SK-N-SH (cell line): ENCODE measurements around the gene CPT1C.

Source experiments
- EP300 ChIP-seq, 2 experiments: IDR thresholded peaks; 2 replicates each; pipeline versions ENCODE4 v1.4.0 to v1.6.1; 2012; ENCODE audit warnings: borderline replicate concordance in 1 of 2, low read depth in 1 of 2, low read length in 1 of 2
- EZH2phosphoT487 ChIP-seq: fragments of 200-600 bp; sonication (generic); IDR thresholded peaks from 2 replicates; pipeline ENCODE4 v1.6.1; 2017; ENCODE audit warnings: low read depth, mixed run types, mild to moderate bottlenecking, antibody characterized with exemption, moderate library complexity, borderline replicate concordance
- FOXJ3 ChIP-seq: sonication (generic); formaldehyde crosslinking; IDR thresholded peaks from 2 replicates; pipeline ENCODE4 v1.5.1; 2020; ENCODE audit warnings: mild to moderate bottlenecking, missing genetic modification reagents
- FOXM1 ChIP-seq: IDR thresholded peaks from 2 replicates; pipeline ENCODE4 v1.4.0; 2012; ENCODE audit warnings: low read depth, mild to moderate bottlenecking
- GABPA ChIP-seq: IDR thresholded peaks from 2 replicates; pipeline ENCODE4 v1.4.0; 2012; ENCODE audit warnings: low read depth, mild to moderate bottlenecking
- GATA2 ChIP-seq: sonication (generic); formaldehyde crosslinking; IDR thresholded peaks from 2 replicates; pipeline ENCODE4 v1.5.0; 2020; ENCODE audit warnings: mild to moderate bottlenecking, missing genetic modification reagents
- MAX ChIP-seq: IDR thresholded peaks from 2 replicates; pipeline ENCODE4 v1.4.0; 2012; ENCODE audit warnings: low read depth
- POLR2AphosphoS5 ChIP-seq: IDR thresholded peaks from 2 replicates; pipeline ENCODE4 v1.6.1; 2012; ENCODE audit warnings: low read depth, low read length
- REST ChIP-seq: IDR thresholded peaks from 2 replicates; pipeline ENCODE4 v1.6.1; 2012; ENCODE audit warnings: mild to moderate bottlenecking, low read depth, low read length, moderate library complexity
- SMC3 ChIP-seq: IDR thresholded peaks from 2 replicates; pipeline ENCODE4 v1.6.1; 2012; ENCODE audit warnings: low read depth, low read length, improper control_type of control experiment
- TCF12 ChIP-seq: IDR thresholded peaks from 2 replicates; pipeline ENCODE4 v1.4.0; 2012
- ZBTB33 ChIP-seq: IDR thresholded peaks from 2 replicates; pipeline ENCODE4 v1.4.0; 2012; ENCODE audit warnings: low read depth, borderline replicate concordance
- TF ChIP-seq, protein P1 (sequence below): fragments of 200-600 bp; sonication (generic); IDR thresholded peaks from 2 replicates; pipeline ENCODE4 v1.6.1; 2017; ENCODE audit warnings: antibody characterized with exemption, mild to moderate bottlenecking, moderate library complexity
- TF ChIP-seq, protein P2 (sequence below): fragments of 150-350 bp; IDR thresholded peaks from 2 replicates; pipeline ENCODE4 v1.6.1; 2017; ENCODE audit warnings: antibody characterized with exemption, low read length, low read depth, borderline replicate concordance

DNA sequence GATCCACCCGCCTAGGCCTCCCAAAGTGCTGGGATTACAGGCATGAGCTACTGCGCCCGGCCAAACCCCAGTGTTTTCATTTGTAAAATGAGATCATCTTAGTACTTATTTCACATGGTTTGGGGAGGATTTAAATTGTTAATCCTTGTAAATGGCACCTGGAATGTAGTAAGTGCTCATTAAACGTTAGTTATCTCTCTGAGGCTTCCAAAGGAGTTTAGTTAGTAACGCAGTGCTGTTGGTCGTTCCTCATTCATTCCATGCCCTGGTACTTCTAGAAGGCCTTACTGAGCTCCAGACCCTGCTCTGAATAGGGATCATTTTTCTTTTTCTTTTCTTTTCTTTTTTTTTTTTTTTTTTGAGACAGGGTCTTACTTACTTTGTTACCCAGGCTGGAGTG lies 5.2 kb downstream of the CPT1C start:
- TF ChIP-seq, protein P1, sequence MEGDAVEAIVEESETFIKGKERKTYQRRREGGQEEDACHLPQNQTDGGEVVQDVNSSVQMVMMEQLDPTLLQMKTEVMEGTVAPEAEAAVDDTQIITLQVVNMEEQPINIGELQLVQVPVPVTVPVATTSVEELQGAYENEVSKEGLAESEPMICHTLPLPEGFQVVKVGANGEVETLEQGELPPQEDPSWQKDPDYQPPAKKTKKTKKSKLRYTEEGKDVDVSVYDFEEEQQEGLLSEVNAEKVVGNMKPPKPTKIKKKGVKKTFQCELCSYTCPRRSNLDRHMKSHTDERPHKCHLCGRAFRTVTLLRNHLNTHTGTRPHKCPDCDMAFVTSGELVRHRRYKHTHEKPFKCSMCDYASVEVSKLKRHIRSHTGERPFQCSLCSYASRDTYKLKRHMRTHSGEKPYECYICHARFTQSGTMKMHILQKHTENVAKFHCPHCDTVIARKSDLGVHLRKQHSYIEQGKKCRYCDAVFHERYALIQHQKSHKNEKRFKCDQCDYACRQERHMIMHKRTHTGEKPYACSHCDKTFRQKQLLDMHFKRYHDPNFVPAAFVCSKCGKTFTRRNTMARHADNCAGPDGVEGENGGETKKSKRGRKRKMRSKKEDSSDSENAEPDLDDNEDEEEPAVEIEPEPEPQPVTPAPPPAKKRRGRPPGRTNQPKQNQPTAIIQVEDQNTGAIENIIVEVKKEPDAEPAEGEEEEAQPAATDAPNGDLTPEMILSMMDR: no peak
- TF ChIP-seq SMC3 (no peak), POLR2AphosphoS5 (no peak), EZH2phosphoT487 (no peak), ZBTB33 (no peak), FOXM1 (no peak), FOXJ3 (no peak), EP300 (IDR thresholded peaks at IDR 0.05; ENCODE audit: borderline replicate concordance in 1 of 2, low read depth in 1 of 2, low read length in 1 of 2) (no peak), GABPA (no peak), GATA2 (CRISPR knock-in tag) (no peak), MAX (no peak), REST (no peak), TCF12 (no peak)
- TF ChIP-seq, protein P2, sequence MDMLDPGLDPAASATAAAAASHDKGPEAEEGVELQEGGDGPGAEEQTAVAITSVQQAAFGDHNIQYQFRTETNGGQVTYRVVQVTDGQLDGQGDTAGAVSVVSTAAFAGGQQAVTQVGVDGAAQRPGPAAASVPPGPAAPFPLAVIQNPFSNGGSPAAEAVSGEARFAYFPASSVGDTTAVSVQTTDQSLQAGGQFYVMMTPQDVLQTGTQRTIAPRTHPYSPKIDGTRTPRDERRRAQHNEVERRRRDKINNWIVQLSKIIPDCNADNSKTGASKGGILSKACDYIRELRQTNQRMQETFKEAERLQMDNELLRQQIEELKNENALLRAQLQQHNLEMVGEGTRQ: no peak
